Measurements from ENCODE around the gene SH3TC1. TPM values are rescaled to one million over a fixed set of nuclear protein-coding genes. Genes with fewer than 3 reads are reported as not detected.

The SH3TC1 gene
- total RNA-seq, 1 donor from 2014 or later = 0.94 TPM

- peak; percentile 88 for DNase-seq (ENCODE audit: low read depth)
These were observed 29.5 kb downstream of the SH3TC1 start for GRCh38 chr4:8228319-8229250.

GRCh38 chr4:8229331-8229975 is 30.4 kb downstream of the SH3TC1 start:
- DNase-seq (ENCODE audit: low read depth) = no peak

- no peak for DNase-seq (ENCODE audit: low read depth)
These were observed 30.9 kb downstream of the SH3TC1 start for GRCh38 chr4:8230033-8230432.

GRCh38 chr4:8230891-8231290 is 31.8 kb downstream of the SH3TC1 start:
- DNase-seq (ENCODE audit: low read depth) = no peak

GRCh38 chr4:8231551-8232049 is 32.5 kb downstream of the SH3TC1 start:
- DNase-seq (ENCODE audit: low read depth) = no peak

GRCh38 chr4:8232748-8233147 is 33.7 kb downstream of the SH3TC1 start:
- no peak for DNase-seq (ENCODE audit: low read depth)

- no peak for DNase-seq (ENCODE audit: low read depth)
These were observed 34.8 kb downstream of the SH3TC1 start for GRCh38 chr4:8233672-8234484.

GRCh38 chr4:8234715-8235114 is 35.6 kb downstream of the SH3TC1 start:
- no peak for DNase-seq (ENCODE audit: low read depth)

GRCh38 chr4:8235224-8235623 is 36.1 kb downstream of the SH3TC1 start:
- no peak for DNase-seq (ENCODE audit: low read depth)

- no peak for DNase-seq (ENCODE audit: low read depth)
These were observed 36.6 kb downstream of the SH3TC1 start for GRCh38 chr4:8235686-8236085.

GRCh38 chr4:8236106-8236919 is 37.2 kb downstream of the SH3TC1 start:
- peak; percentile 60 for DNase-seq (ENCODE audit: low read depth)

GRCh38 chr4:8236920-8237195 is 37.8 kb downstream of the SH3TC1 start:
- DNase-seq (ENCODE audit: low read depth) = no peak

GRCh38 chr4:8237256-8237989 is 38.3 kb downstream of the SH3TC1 start:
- no peak for DNase-seq (ENCODE audit: low read depth)

GRCh38 chr4:8238036-8238511 is 39.0 kb downstream of the SH3TC1 start:
- no peak for DNase-seq (ENCODE audit: low read depth)

- no peak for DNase-seq (ENCODE audit: low read depth)
These were observed 39.5 kb downstream of the SH3TC1 start for GRCh38 chr4:8238515-8239053.

- DNase-seq (ENCODE audit: low read depth) = no peak
These were observed 40.1 kb downstream of the SH3TC1 start for GRCh38 chr4:8239226-8239625.

GRCh38 chr4:8239661-8240060 is 40.6 kb downstream of the SH3TC1 start:
- no peak for DNase-seq (ENCODE audit: low read depth)

GRCh38 chr4:8240211-8241041 is 41.3 kb downstream of the SH3TC1 start:
- no peak for DNase-seq (ENCODE audit: low read depth)
